Kidney (tissue), 14 donors: ENCODE results near the gene TUBB. TPM values are rescaled to one million over a fixed set of nuclear protein-coding genes. Genes with fewer than 3 reads are reported as not detected.

Source experiments
- DNase-seq, 5 donors: peaks; one replicate each; pipeline ENCODE4 v3.0.0-alpha.2; 2013 to 2020
- FAIRE-seq: peaks from 2 replicates; lab custom pipeline; 2012; peaks lifted over from hg19 to GRCh38; lab: Jason Lieb, UNC
- H3K27ac ChIP-seq, 2 donors: one replicate each; pipeline ENCODE4 v1.7.0; 2013; ENCODE audit warnings: low read depth in 2 of 2, low read length in 2 of 2, inconsistent platforms in 1 of 2
- H3K27me3 ChIP-seq: one replicate; pipeline ENCODE4 v1.7.1; 2013; ENCODE audit warnings: low read length, inconsistent platforms; ENCODE audit not compliant: control insufficient read depth, insufficient read depth
- H3K36me3 ChIP-seq, 3 donors: one replicate each; pipeline versions ENCODE4 v1.7.0 to v1.7.1; 2013; ENCODE audit warnings: low read length in 3 of 3, control low read depth in 1 of 3, inconsistent platforms in 1 of 3; ENCODE audit not compliant: insufficient read depth in 3 of 3, control insufficient read depth in 2 of 3
- H3K4me1 ChIP-seq, 3 donors: one replicate each; pipeline versions ENCODE4 v1.7.0 to v1.7.1; 2013; ENCODE audit warnings: low read length in 3 of 3, inconsistent platforms in 1 of 3, low read depth in 1 of 3; ENCODE audit not compliant: control insufficient read depth in 2 of 3, insufficient read depth in 2 of 3
- H3K4me3 ChIP-seq, 3 donors: one replicate each; pipeline versions ENCODE4 v1.7.0 to v1.8.1; 2013; ENCODE audit warnings: low read length in 3 of 3, control low read depth in 1 of 3, inconsistent platforms in 1 of 3
- H3K9ac ChIP-seq, 3 donors: one replicate each; pipeline versions ENCODE4 v1.7.0 to v1.7.1; 2013; ENCODE audit warnings: low read length in 3 of 3, control low read depth in 1 of 3, inconsistent platforms in 1 of 3
- H3K9me3 ChIP-seq, 3 donors: one replicate each; pipeline versions ENCODE4 v1.7.0 to v1.7.1; 2013; ENCODE audit warnings: low read length in 3 of 3, control low read depth in 1 of 3, inconsistent platforms in 1 of 3; ENCODE audit not compliant: control insufficient read depth in 2 of 3, insufficient read depth in 1 of 3
- intact Hi-C: fragments of 100-400 bp; cut with DNase I; formaldehyde crosslinking; loops from one replicate; pipeline ENCODE4 v1.11.1; 2022
- polyA plus RNA-seq: library from polyadenylated mRNA; stranded (reverse); fragments of 350-450 nt; fragmentation: Illumina TruSeq; extraction: RNeasy Lipid Tissue Mini Kit (QIAGEN cat#74804); gene quantifications from one replicate; pipeline ENCODE4 v1.2.3, GENCODE V29; 2014; ENCODE audit warnings: low read depth, low replicate concordance; ENCODE audit not compliant: insufficient read depth
- total RNA-seq: library from RNA; stranded (reverse); fragmentation: NEBNext Ultra II Directional; extraction: Animal tissue kit (Norgen Biotek cat#: 25700); gene quantifications from one replicate; pipeline ENCODE4 v1.2.1, GENCODE V29; 2021
- TF ChIP-seq, protein P1 (sequence below): IDR thresholded peaks from 3 replicates; pipeline ENCODE4 v1.5.1; 2012; ENCODE audit warnings: mild to moderate bottlenecking, moderate library complexity, borderline replicate concordance; ENCODE audit not compliant: insufficient read depth; ENCODE audit errors: extremely low read depth
- donor health status: control.
- donor health status: control.
- donor health status: control.
- donor health status: control.
- donor health status: control.
- donor health status: DM: yes; HTN: yes; CAD: no.
- donor health status: Normal renal cell carcinoma (clear cell type).

TUBB gene
- total and polyA plus RNA-seq, 2 donors from 2014 or later, result 197 to 295 TPM

DNA sequence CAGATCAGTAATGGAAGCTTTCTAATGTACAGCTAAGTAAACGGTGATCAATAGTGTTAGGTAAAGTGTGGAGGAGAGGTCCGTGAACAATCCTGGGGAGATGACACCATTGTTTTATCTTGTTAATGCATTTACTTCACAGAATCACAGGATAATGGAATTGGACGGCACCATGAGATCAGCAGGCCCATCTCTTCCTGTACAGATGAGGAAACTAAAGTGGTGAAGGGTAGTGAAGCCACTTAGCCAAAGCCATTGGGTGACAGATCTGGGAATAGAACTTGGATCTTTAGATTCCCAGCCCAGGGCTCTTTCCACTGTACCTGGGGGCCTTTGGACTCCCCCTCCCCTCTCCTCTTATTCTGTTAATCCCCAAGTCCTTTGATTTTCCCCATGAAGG, 50.4 kb downstream of the TUBB start:
- Histone ChIP-seq H3K27ac (no peak overlapping the region), H3K4me3 (no peak overlapping the region), H3K9me3 (no peaks in the 10 kb centered on the region), H3K4me1 (peaks cover 0 to 12% (median 11%) of the 10 kb centered on the region in 3 donors), H3K27me3 (no peaks in the 10 kb centered on the region), H3K36me3 (no peaks in the 10 kb centered on the region), H3K9ac (no peak overlapping the region)
- DNase-seq (no peak), FAIRE-seq (no peak)
- intact Hi-C loops, result no loop called here
- TF ChIP-seq, protein P1, sequence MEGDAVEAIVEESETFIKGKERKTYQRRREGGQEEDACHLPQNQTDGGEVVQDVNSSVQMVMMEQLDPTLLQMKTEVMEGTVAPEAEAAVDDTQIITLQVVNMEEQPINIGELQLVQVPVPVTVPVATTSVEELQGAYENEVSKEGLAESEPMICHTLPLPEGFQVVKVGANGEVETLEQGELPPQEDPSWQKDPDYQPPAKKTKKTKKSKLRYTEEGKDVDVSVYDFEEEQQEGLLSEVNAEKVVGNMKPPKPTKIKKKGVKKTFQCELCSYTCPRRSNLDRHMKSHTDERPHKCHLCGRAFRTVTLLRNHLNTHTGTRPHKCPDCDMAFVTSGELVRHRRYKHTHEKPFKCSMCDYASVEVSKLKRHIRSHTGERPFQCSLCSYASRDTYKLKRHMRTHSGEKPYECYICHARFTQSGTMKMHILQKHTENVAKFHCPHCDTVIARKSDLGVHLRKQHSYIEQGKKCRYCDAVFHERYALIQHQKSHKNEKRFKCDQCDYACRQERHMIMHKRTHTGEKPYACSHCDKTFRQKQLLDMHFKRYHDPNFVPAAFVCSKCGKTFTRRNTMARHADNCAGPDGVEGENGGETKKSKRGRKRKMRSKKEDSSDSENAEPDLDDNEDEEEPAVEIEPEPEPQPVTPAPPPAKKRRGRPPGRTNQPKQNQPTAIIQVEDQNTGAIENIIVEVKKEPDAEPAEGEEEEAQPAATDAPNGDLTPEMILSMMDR, result no peak

- intact Hi-C loops, result no loop called here
- no peak for FAIRE-seq
- no peaks in the 10 kb centered on the region for H3K36me3 ChIP-seq
Observed at GRCh38 chr6:30774701-30775100, 54.5 kb downstream of the TUBB start.

More at GRCh38 chr6:30774701-30775100, 54.5 kb downstream of the TUBB start:
- no peaks in the 10 kb centered on the region for H3K27me3 ChIP-seq
- peaks cover 0 to 8% (median 6%) of the 10 kb centered on the region in 3 donors for H3K4me1 ChIP-seq
- H3K9me3 ChIP-seq, result no peaks in the 10 kb centered on the region
- no peak for DNase-seq
- no peak overlapping the region for H3K9ac ChIP-seq
- TF ChIP-seq, protein P1, result no peak
- no peak overlapping the region for H3K4me3 ChIP-seq
- H3K27ac ChIP-seq, result no peak overlapping the region

Other genes starting within 250 kb of the TUBB start
- gene HLA-E, start 230.8 kb upstream of the TUBB start, total RNA-seq, result 525 TPM
- 387 TPM for gene HLA-E, start 230.8 kb upstream of the TUBB start, polyA plus RNA-seq
- gene GNL1, start 163.9 kb upstream of the TUBB start, total RNA-seq, result 70.4 TPM
- 64.9 TPM for gene GNL1, start 163.9 kb upstream of the TUBB start, polyA plus RNA-seq
- 9.3 TPM for gene PRR3, start 163.1 kb upstream of the TUBB start, total RNA-seq
- 7.9 TPM for gene PRR3, start 163.1 kb upstream of the TUBB start, polyA plus RNA-seq
- gene ABCF1, start 148.9 kb upstream of the TUBB start, total RNA-seq, result 47.2 TPM
- gene ABCF1, start 148.9 kb upstream of the TUBB start, polyA plus RNA-seq, result 32.9 TPM
- 65.0 TPM for gene PPP1R10, start 103.1 kb upstream of the TUBB start, total RNA-seq
- 19.7 TPM for gene PPP1R10, start 103.1 kb upstream of the TUBB start, polyA plus RNA-seq
- 62.1 TPM for gene MRPS18B, start 102.5 kb upstream of the TUBB start, total RNA-seq
- gene MRPS18B, start 102.5 kb upstream of the TUBB start, polyA plus RNA-seq, result 135 TPM
- 10.4 TPM for gene ATAT1, start 93.5 kb upstream of the TUBB start, total RNA-seq
- gene ATAT1, start 93.5 kb upstream of the TUBB start, polyA plus RNA-seq, result 12.4 TPM
- 27.4 TPM for gene C6orf136, start 73.2 kb upstream of the TUBB start, total RNA-seq
- 45.6 TPM for gene C6orf136, start 73.2 kb upstream of the TUBB start, polyA plus RNA-seq
- 30.5 TPM for gene DHX16, start 47.3 kb upstream of the TUBB start, total RNA-seq
- gene DHX16, start 47.3 kb upstream of the TUBB start, polyA plus RNA-seq, result 26.7 TPM
- gene PPP1R18, start 33.7 kb upstream of the TUBB start, total RNA-seq, result 51.9 TPM
- 17.1 TPM for gene PPP1R18, start 33.7 kb upstream of the TUBB start, polyA plus RNA-seq
- 14.2 TPM for gene NRM, start 29.4 kb upstream of the TUBB start, total RNA-seq
- gene NRM, start 29.4 kb upstream of the TUBB start, polyA plus RNA-seq, result 14.2 TPM
- 47.9 TPM for gene MDC1, start 3.1 kb upstream of the TUBB start, total RNA-seq
- gene MDC1, start 3.1 kb upstream of the TUBB start, polyA plus RNA-seq, result 9.5 TPM
- gene FLOT1, start 22.3 kb downstream of the TUBB start, total RNA-seq, result 227 TPM
- 317 TPM for gene FLOT1, start 22.3 kb downstream of the TUBB start, polyA plus RNA-seq
- gene IER3, start 24.2 kb downstream of the TUBB start, total RNA-seq, result 59.5 TPM
- gene IER3, start 24.2 kb downstream of the TUBB start, polyA plus RNA-seq, result 94.3 TPM
- 362 TPM for gene DDR1, start 164.2 kb downstream of the TUBB start, total RNA-seq
- gene DDR1, start 164.2 kb downstream of the TUBB start, polyA plus RNA-seq, result 95.8 TPM
- 39.3 TPM for gene GTF2H4, start 187.9 kb downstream of the TUBB start, total RNA-seq
- 20.9 TPM for gene GTF2H4, start 187.9 kb downstream of the TUBB start, polyA plus RNA-seq
- gene VARS2, start 193.9 kb downstream of the TUBB start, total RNA-seq, result 34.5 TPM
- gene VARS2, start 193.9 kb downstream of the TUBB start, polyA plus RNA-seq, result 30.4 TPM
- 30.5 TPM for gene SFTA2, start 211.8 kb downstream of the TUBB start, total RNA-seq
- gene SFTA2, start 211.8 kb downstream of the TUBB start, polyA plus RNA-seq, result 7.4 TPM
- 0.13 TPM for gene MUCL3, start 220.6 kb downstream of the TUBB start, total RNA-seq
- not detected for gene MUCL3, start 220.6 kb downstream of the TUBB start, polyA plus RNA-seq